A549 (cell line): ENCODE results near the gene MAN1C1. TPM values are rescaled to one million over a fixed set of nuclear protein-coding genes. Genes with fewer than 3 reads are reported as not detected.

Experiments
- ATAC-seq, 2 experiments: fragments of 200-7000 bp in 1 of 2; fragments of >200 bp in 1 of 2; cut with Nextera tagmentation in 1 of 2; cut with Tn5 transposase in 1 of 2; 3 replicates each; pipeline versions ENCODE4 v1.8.0 to v1.9.1; 2018 to 2020; ENCODE audit warnings: mild to moderate bottlenecking in 1 of 2, moderate library complexity in 1 of 2
- CTCF ChIA-PET: fragments of 300-600 bp; sonication (Branson Sonifier 250); formaldehyde crosslinking; extraction: SDS; loops from one replicate; lab custom pipeline; 2021; ENCODE audit warnings: antibody characterized with exemption, inconsistent platforms; lab: Yijun Ruan, JAX
- POLR2A ChIA-PET: fragments of 350-600 bp; formaldehyde crosslinking; extraction: SDS; loops from one replicate; lab custom pipeline; 2021; ENCODE audit warnings: antibody characterized with exemption, inconsistent platforms; lab: Yijun Ruan, JAX
- DNase-seq, 2 experiments: peaks; one replicate each; pipeline versions ENCODE4 v3.0.0 to v3.0.0-alpha.2; 2011 to 2016; ENCODE audit warnings: low read depth in 1 of 2, low spot score in 1 of 2
- FAIRE-seq: peaks from 2 replicates; lab custom pipeline; 2011; peaks lifted over from hg19 to GRCh38; lab: Jason Lieb, UNC
- H3K27ac ChIP-seq, 2 experiments: fragments of >200 bp; sonication (Bioruptor Twin); formaldehyde crosslinking; 3 replicates each; pipeline ENCODE4 v1.5.1; 2016 to 2017
- H3K4me1 ChIP-seq: fragments of >200 bp; sonication (Bioruptor Twin); formaldehyde crosslinking; 3 replicates; pipeline ENCODE4 v1.6.1; 2016
- H3K4me2 ChIP-seq: fragments of >200 bp; sonication (Bioruptor Twin); formaldehyde crosslinking; 3 replicates; pipeline ENCODE4 v1.6.1; 2016
- H3K4me3 ChIP-seq: fragments of >200 bp; sonication (Bioruptor Twin); formaldehyde crosslinking; 3 replicates; pipeline ENCODE4 v1.5.1; 2016
- H3K9me3 ChIP-seq: fragments of >200 bp; sonication (Bioruptor Twin); formaldehyde crosslinking; 3 replicates; pipeline ENCODE4 v1.6.1; 2016
- ATOH8 ChIP-seq: fragments of 250-450 bp; sonication (Bioruptor Pico); IDR thresholded peaks from 2 replicates; pipeline ENCODE4 v1.5.0; 2020; ENCODE audit warnings: low read depth, mild to moderate bottlenecking, moderate library complexity
- BHLHE40 ChIP-seq: IDR thresholded peaks from 2 replicates; pipeline ENCODE4 v1.6.1; 2012; ENCODE audit warnings: low read depth, low read length, inconsistent platforms
- CBX8 ChIP-seq: fragments of 200-600 bp; sonication (generic); IDR thresholded peaks from 2 replicates; pipeline ENCODE4 v1.6.1; 2016
- CEBPB ChIP-seq, 2 experiments: fragments of >200 bp in 1 of 2; sonication (Bioruptor Twin) in 1 of 2; formaldehyde crosslinking in 1 of 2; IDR thresholded peaks; 2 replicates each; pipeline ENCODE4 v1.6.1; 2012 to 2016
- CHD4 ChIP-seq: fragments of 200-600 bp; sonication (generic); IDR thresholded peaks from 2 replicates; pipeline ENCODE4 v1.6.1; 2016; ENCODE audit warnings: antibody characterized with exemption, mild to moderate bottlenecking, borderline replicate concordance
- CTCF ChIP-seq: fragments of >200 bp; sonication (Bioruptor Twin); formaldehyde crosslinking; IDR thresholded peaks from 3 replicates; pipeline ENCODE4 v1.5.1; 2016
- EHMT2 ChIP-seq: fragments of 200-600 bp; sonication (generic); IDR thresholded peaks from 2 replicates; pipeline ENCODE4 v1.6.1; 2016; ENCODE audit warnings: antibody characterized with exemption, low read depth, mild to moderate bottlenecking, moderate library complexity
- EP300 ChIP-seq, 2 experiments: fragments of >200 bp; sonication (Bioruptor Twin); formaldehyde crosslinking; IDR thresholded peaks; 2 replicates in 1 of 2; 3 replicates in 1 of 2; pipeline ENCODE4 v1.6.1; 2016 to 2017
- FOSB ChIP-seq: fragments of 250-450 bp; sonication (Bioruptor Pico); IDR thresholded peaks from 2 replicates; pipeline ENCODE4 v1.5.0; 2020; ENCODE audit warnings: mild to moderate bottlenecking, moderate library complexity
- FOSL2 ChIP-seq, 2 experiments: fragments of 450-650 bp in 1 of 2; fragments of >200 bp in 1 of 2; sonication (Bioruptor Twin) in 1 of 2; formaldehyde crosslinking; IDR thresholded peaks; 2 replicates each; pipeline versions ENCODE4 v1.5.0 to v1.6.1; 2016 to 2020; ENCODE audit warnings: mild to moderate bottlenecking in 1 of 2, moderate library complexity in 1 of 2
- HMGXB4 ChIP-seq: fragments of 250-450 bp; sonication (Bioruptor Pico); IDR thresholded peaks from 2 replicates; pipeline ENCODE4 v1.5.0; 2021; ENCODE audit warnings: mild to moderate bottlenecking, moderate library complexity, borderline replicate concordance
- HOXA7 ChIP-seq: fragments of 250-450 bp; sonication (Bioruptor Pico); IDR thresholded peaks from 2 replicates; pipeline ENCODE4 v1.5.0; 2020; ENCODE audit warnings: mild to moderate bottlenecking, moderate library complexity
- JUN ChIP-seq, 2 experiments: fragments of >200 bp; sonication (Bioruptor Twin); formaldehyde crosslinking; IDR thresholded peaks; 2 replicates in 1 of 2; 3 replicates in 1 of 2; pipeline ENCODE4 v1.6.1; 2016 to 2017
- JUNB ChIP-seq: fragments of >200 bp; sonication (Bioruptor Twin); formaldehyde crosslinking; IDR thresholded peaks from 2 replicates; pipeline ENCODE4 v1.6.1; 2016
- KDM1A ChIP-seq: fragments of 200-600 bp; sonication (generic); IDR thresholded peaks from 2 replicates; pipeline ENCODE4 v1.6.1; 2016; ENCODE audit warnings: low read depth, mild to moderate bottlenecking
- PBX3 ChIP-seq: IDR thresholded peaks from 2 replicates; pipeline ENCODE4 v1.6.1; 2012
- PHF8 ChIP-seq: fragments of 200-600 bp; sonication (generic); IDR thresholded peaks from 2 replicates; pipeline ENCODE4 v1.6.1; 2016; ENCODE audit warnings: low read depth, mild to moderate bottlenecking, antibody characterized with exemption, moderate library complexity, borderline replicate concordance
- POLR2A ChIP-seq: IDR thresholded peaks from 2 replicates; pipeline ENCODE4 v1.6.1; 2012; ENCODE audit warnings: mild to moderate bottlenecking, low read length
- POLR2AphosphoS2 ChIP-seq: conservative IDR thresholded peaks from 2 replicates; pipeline ENCODE4 v1.6.1; 2012; ENCODE audit warnings: low read length, improper control_type of control experiment, inconsistent platforms
- REST ChIP-seq: fragments of 200-600 bp; sonication (generic); IDR thresholded peaks from 2 replicates; pipeline ENCODE4 v1.6.1; 2016; ENCODE audit warnings: antibody characterized with exemption, mild to moderate bottlenecking, moderate library complexity
- RNF2 ChIP-seq: fragments of 200-600 bp; sonication (generic); IDR thresholded peaks from 2 replicates; pipeline ENCODE4 v1.6.1; 2016; ENCODE audit warnings: low read depth, mild to moderate bottlenecking, antibody characterized with exemption, moderate library complexity, borderline replicate concordance
- SMC3 ChIP-seq: fragments of >200 bp; sonication (Bioruptor Twin); formaldehyde crosslinking; IDR thresholded peaks from 3 replicates; pipeline ENCODE4 v1.6.1; 2018; ENCODE audit warnings: inconsistent platforms
- SREBF2 ChIP-seq: fragments of 450-650 bp; IDR thresholded peaks from 2 replicates; pipeline ENCODE4 v1.6.1; 2014; ENCODE audit warnings: mild to moderate bottlenecking, moderate library complexity
- TFCP2L1 ChIP-seq: fragments of 250-450 bp; sonication (Bioruptor Pico); IDR thresholded peaks from 2 replicates; pipeline ENCODE4 v1.5.0; 2021; ENCODE audit warnings: mild to moderate bottlenecking
- ZFP36 ChIP-seq: fragments of 450-650 bp; IDR thresholded peaks from 2 replicates; pipeline ENCODE4 v1.6.1; 2014; ENCODE audit warnings: borderline replicate concordance; ENCODE audit not compliant: partially characterized antibody
- ZNF302 ChIP-seq: fragments of 250-450 bp; sonication (Bioruptor Pico); IDR thresholded peaks from 2 replicates; pipeline ENCODE4 v1.9.0; 2021; ENCODE audit warnings: inconsistent platforms, mild to moderate bottlenecking, moderate library complexity
- ZSCAN20 ChIP-seq: fragments of 250-450 bp; sonication (Bioruptor Pico); IDR thresholded peaks from 2 replicates; pipeline ENCODE4 v1.8.0; 2022; ENCODE audit warnings: mild to moderate bottlenecking, moderate library complexity
- WGBS: methylation state at CpG from one replicate; pipeline ENCODE4 v1.1.6; 2017; ENCODE audit errors: missing lambda C conversion rate; 5-methylcytosine and 5-hydroxymethylcytosine counted together
- polyA plus RNA-seq, 4 experiments: library from polyadenylated mRNA; depleted of rRNA in 3 of 4; stranded (reverse); fragments of >200 nt; fragmentation: RNase III in 1 of 4; extraction: RNeasy Plus Mini Kit Qiagen cat#74134 plus additional on column Dnase treatment in 1 of 4; gene quantifications; 2 replicates in 3 of 4; 3 replicates in 1 of 4; pipeline ENCODE4 v1.2.3, GENCODE V29; 2011 to 2017

Gene MAN1C1
- polyA plus RNA-seq, 2 of the 4 experiments (the other 2 are of a cell fraction), result 0.22 to 0.27 TPM

- TF ChIP-seq ZFP36 (no peak), POLR2AphosphoS2 (no peak), CEBPB (IDR thresholded peaks at IDR 0.05) (no peak), JUNB (no peak)
These were observed 5.3 kb downstream of the MAN1C1 start (continued) for GRCh38 chr1:25621876-25622275.

GRCh38 chr1:25622531-25622930, 5.9 kb downstream of the MAN1C1 start:
- DNase-seq, result no peak
- H3K4me1 ChIP-seq, result no peaks in the 10 kb centered on the region
- FAIRE-seq, result no peak
- no peaks in the 10 kb centered on the region for H3K9me3 ChIP-seq
- WGBS, result 73% methylated on average over 6 of the region's 6 CpGs
- no peak for ATAC-seq
- POLR2A ChIA-PET, result no interaction called here
- CTCF ChIA-PET, result interaction anchor here (2.2 kb wide), 1 partner anchor 13 kb away, joined by 7 read pairs; no protein-coding TSS in a partner anchor
- TF ChIP-seq CEBPB (IDR thresholded peaks at IDR 0.05), result no peak
- no peak for TF ChIP-seq HMGXB4
- TF ChIP-seq ZSCAN20 (CRISPR knock-in tag), result no peak
- TF ChIP-seq RNF2, result no peak
- TF ChIP-seq HOXA7, result no peak
- no peak for TF ChIP-seq PHF8
- TF ChIP-seq EHMT2, result no peak
- TF ChIP-seq POLR2AphosphoS2, result no peak
- no peak for TF ChIP-seq KDM1A
- TF ChIP-seq BHLHE40, result no peak
- no peak for TF ChIP-seq SMC3
- no peak for TF ChIP-seq EP300 (IDR thresholded peaks at IDR 0.05)
- TF ChIP-seq TFCP2L1 (CRISPR knock-in tag), result no peak
- TF ChIP-seq ATOH8 (CRISPR knock-in tag), result no peak
- no peak overlapping the region for H3K4me3 ChIP-seq
- H3K4me2 ChIP-seq, result no peak overlapping the region
- no peak overlapping the region for H3K27ac ChIP-seq

- Histone ChIP-seq H3K9me3 (no peaks in the 10 kb centered on the region), H3K27ac (no peak overlapping the region), H3K4me1 (no peaks in the 10 kb centered on the region), H3K4me2 (no peak overlapping the region), H3K4me3 (no peak overlapping the region)
- POLR2A ChIA-PET, result no interaction called here
- TF ChIP-seq EHMT2, result no peak
- no peak for TF ChIP-seq REST
- TF ChIP-seq CTCF, result no peak
- no peak for TF ChIP-seq FOSB (CRISPR knock-in tag)
- TF ChIP-seq SREBF2, result no peak
- no peak for TF ChIP-seq PBX3
- no peak for TF ChIP-seq ZNF302 (CRISPR knock-in tag)
- no peak for TF ChIP-seq ATOH8 (CRISPR knock-in tag)
- TF ChIP-seq POLR2A, result no peak
- TF ChIP-seq CBX8, result no peak
- TF ChIP-seq CEBPB (IDR thresholded peaks at IDR 0.05), result no peak
- no peak for TF ChIP-seq JUN (IDR thresholded peaks at IDR 0.05)
- TF ChIP-seq FOSL2 (IDR thresholded peaks at IDR 0.05), result no peak
- TF ChIP-seq FOSL2 (CRISPR knock-in tag; IDR thresholded peaks at IDR 0.05), result no peak
- no peak for TF ChIP-seq CHD4
- ATAC-seq (no peak), DNase-seq (no peak), FAIRE-seq (no peak)
- 63% methylated on average over 4 of the region's 4 CpGs for WGBS
- CTCF ChIA-PET, result interaction anchor here (1.0 to 2.2 kb wide), 2 partner anchors 14 to 50 kb away, joined by 3 to 7 read pairs; no protein-coding TSS in a partner anchor
These were observed 6.4 kb downstream of the MAN1C1 start for GRCh38 chr1:25623007-25623406.
